Ramos (cell line): Measurements from ENCODE around the gene NDUFV3.

ENCODE experiments used
- in situ Hi-C: fragments of 300-500 bp; cut with MboI; formaldehyde crosslinking; loops from one replicate; pipeline ENCODE4 v1.14.3; 2022; ENCODE audit warnings: low sequenced_read_pairs; ENCODE audit not compliant: unreplicated experiment

NDUFV3 gene

GRCh38 chr21:42892931-42893755 is at the start of gene NDUFV3:
TSS of gene NDUFV3 (plus strand) at chr21:42893309. CDS start at chr21:42893334, 25 bp downstream.
- in situ Hi-C loops: no loop called here

DNA sequence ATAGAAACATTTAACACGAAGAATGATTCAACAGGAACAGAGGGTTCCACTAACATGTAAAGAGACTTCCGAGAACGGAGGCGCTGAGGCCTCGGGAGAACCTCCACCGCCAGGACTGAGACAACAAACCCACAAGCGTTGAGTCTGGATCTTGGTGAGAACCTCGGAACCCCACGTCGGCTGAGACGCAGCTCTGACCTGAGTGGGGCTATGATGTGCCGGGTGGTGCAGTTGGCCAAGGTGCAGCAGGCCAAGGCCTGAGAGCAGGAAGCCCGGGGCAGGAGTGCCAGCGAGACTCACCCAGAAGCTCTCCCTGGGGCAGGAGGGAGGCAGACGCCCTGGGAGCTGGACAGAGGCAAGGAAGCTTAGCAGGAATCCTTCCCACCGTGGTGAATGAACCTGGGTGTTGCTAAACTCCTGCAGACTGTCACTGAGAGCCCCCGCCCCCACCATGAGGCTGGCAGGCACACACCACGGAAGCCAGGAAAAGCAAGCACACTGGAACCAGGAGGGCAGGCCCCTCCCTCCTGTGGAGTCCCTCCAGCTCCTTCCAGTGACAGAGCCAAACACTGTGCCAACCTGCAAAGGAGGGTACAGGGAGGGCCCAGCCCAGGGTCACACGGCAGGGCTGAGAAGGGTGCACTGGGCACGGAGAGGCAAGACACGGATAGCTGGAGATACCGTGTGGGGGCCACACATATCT is 48.5 kb upstream of the NDUFV3 start:
- in situ Hi-C loops: loop anchor here (25.0 kb wide), 1 partner anchor 532 kb away; the partner anchor contains the start of gene TFF3

- in situ Hi-C loops: loop anchor here (25.0 kb wide), 1 partner anchor 533 kb away; the partner anchor contains the start of gene TFF3
Observed at GRCh38 chr21:42845296-42845965, 47.7 kb upstream of the NDUFV3 start.

DNA sequence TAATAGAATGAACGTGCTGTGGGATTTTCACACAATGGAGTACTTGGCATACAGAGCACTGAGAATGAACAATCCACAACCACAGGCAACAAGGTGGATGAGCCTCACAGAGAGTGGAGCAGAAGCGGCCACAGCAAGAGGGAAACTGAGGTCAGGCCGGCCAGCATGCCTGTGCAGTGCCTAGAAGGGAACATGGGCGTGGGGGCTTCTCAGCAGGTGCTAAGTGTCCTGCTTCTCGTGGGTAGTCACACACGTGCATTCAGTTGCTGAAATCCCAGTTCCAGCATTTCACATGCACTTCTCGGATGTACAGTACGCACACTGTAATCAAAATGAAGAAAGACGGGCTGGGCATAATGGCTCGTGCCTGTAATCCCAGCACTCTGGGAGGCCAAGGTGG is 46.9 kb upstream of the NDUFV3 start:
- in situ Hi-C loops: loop anchor here (25.0 kb wide), 1 partner anchor 534 kb away; the partner anchor contains the start of gene TFF3

DNA sequence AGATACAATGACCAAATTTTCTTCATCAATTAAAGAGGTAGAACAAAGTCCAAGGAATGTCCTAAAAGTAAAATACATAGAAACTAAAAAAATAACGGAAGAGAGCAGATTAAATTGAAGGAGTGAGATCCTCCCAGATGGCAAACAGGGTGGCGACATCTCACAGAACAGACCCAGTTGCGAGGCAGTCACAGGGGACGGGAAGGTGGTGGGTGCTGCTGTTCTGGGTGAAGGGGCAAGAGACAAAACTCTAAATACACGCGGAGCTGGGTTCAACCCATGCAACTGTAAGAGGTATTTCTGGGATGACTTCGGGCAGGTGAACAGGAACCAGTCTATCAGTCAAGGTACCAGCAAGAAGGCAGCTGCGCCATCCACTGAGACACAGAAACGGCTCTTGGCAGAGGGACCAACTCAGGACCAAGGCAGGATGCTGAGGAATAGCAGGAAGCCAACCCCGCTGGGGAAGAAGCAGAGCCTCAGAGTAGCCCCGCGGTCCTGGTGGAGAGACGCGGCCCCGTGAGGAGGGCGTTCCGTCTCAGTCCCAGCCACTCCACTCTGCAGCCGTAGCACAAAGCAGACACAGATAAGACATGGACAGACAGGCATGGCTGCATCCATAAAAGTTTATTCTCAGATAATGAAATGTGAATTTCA is 45.9 kb upstream of the NDUFV3 start:
- in situ Hi-C loops: loop anchor here (25.0 kb wide), 1 partner anchor 535 kb away; the partner anchor contains the start of gene TFF3

- in situ Hi-C loops: loop anchor here (25.0 kb wide), 1 partner anchor 535 kb away; the partner anchor contains the start of gene TFF3
Observed at GRCh38 chr21:42847726-42848125, 45.4 kb upstream of the NDUFV3 start.

- in situ Hi-C loops: loop anchor here (25.0 kb wide), 1 partner anchor 536 kb away; the partner anchor contains the start of gene TFF3
Observed at GRCh38 chr21:42848144-42848931, 44.8 kb upstream of the NDUFV3 start.

DNA sequence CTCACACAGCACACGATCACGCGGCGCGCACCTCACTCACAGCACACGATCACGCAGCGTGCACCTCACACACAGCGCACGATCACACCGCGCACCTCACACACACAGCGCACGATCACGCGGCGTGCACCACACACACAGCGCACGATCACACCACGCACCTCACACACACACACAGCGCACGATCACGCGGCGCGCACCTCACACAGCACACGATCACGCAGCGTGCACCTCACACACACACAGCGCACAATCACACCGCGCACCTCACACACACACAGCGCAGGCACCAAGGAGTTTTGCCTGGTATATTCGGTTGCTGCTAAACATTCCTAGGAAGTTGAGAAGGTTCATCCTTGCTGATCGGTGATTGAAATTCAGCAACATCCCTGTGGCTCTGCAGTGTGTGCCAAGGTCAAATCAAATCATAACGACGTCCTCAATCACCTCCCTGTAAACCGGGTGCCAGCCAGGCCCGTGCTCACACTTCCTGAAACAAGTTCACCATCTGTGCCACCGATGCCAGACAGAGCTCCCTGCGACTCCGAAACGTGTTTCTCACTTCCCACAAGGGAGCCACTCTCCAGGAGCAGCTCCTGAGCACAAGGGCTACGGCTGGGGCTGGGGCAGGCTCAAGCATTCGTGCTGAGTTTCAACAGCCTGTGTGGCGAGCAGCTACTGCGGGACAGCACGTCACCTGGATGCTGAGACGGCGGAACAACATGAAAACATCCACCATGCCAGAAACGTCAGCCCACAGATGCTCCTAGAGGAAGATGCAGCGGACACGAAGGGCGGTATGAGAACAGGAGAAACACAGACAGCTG is 44.0 kb upstream of the NDUFV3 start:
- in situ Hi-C loops: loop anchor here (25.0 kb wide), 1 partner anchor 537 kb away; the partner anchor contains the start of gene TFF3

GRCh38 chr21:42849759-42850412 is 43.2 kb upstream of the NDUFV3 start:
- in situ Hi-C loops: loop anchor here (25.0 kb wide), 1 partner anchor 538 kb away; the partner anchor contains the start of gene TFF3

- in situ Hi-C loops: no loop called here
Observed at GRCh38 chr21:42850463-42850862, 42.6 kb upstream of the NDUFV3 start.

GRCh38 chr21:42850866-42851391 is 42.2 kb upstream of the NDUFV3 start:
- in situ Hi-C loops: no loop called here

DNA sequence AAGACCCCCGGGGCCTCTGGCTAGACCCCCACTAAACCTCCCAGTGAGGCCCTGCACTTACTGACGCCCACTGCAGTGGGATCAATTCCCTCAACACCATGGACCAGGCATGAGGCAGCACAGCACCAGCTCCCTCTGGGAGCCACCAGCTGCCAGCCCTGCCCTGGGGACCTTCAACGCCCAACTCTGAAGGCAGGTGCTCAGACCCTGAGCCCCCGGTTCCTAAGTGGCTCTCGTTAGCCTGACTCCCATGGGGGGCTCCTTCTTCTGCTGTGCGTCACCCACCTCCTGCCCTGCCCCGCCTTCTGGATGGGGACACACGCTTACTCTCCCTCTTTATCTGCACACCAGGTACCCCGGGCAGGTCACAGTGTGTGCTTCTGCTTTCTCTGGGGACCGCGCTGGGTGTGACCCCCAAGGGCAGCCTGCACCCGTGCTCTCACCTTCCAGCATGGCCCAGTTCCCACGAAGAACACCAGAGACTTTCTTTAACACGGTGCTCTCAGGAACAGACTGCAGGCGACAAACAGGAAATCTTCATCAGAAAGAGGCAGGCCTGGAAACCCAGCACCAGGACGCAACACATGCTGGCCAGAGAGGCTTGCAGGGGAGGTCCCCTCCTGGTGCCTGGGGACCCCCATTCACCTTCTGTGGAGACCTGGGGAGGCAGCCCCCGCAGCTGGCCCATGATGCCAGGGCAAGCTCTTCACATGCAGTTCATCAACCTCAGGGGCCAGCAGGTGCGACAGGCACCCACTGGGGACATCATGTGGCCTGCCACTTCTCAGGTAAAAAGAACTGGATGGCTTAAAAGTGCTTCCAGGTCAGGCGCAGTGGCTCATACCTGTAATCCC is 41.1 kb upstream of the NDUFV3 start:
- in situ Hi-C loops: no loop called here

GRCh38 chr21:42852925-42853570 is 40.1 kb upstream of the NDUFV3 start:
- in situ Hi-C loops: no loop called here

DNA sequence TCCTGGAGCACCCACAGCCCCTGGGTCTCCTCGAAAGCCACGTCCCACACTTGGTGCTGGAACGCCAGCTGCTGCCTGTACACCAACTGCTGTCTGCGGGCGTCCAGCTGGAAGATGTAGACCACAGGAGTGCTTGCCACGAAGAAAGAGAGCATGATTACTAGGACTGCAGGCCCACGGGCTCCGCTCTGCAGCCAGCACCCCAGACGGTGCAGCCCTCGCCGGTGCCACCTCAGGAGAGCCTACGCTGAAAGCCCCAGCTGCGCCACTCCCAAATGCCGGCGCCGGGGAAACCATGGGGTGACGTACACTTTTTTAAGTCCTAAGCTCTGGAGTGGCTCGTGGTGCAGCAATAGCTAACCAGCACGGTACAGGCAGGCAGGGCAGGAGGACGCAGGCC is 39.5 kb upstream of the NDUFV3 start:
- in situ Hi-C loops: no loop called here

DNA sequence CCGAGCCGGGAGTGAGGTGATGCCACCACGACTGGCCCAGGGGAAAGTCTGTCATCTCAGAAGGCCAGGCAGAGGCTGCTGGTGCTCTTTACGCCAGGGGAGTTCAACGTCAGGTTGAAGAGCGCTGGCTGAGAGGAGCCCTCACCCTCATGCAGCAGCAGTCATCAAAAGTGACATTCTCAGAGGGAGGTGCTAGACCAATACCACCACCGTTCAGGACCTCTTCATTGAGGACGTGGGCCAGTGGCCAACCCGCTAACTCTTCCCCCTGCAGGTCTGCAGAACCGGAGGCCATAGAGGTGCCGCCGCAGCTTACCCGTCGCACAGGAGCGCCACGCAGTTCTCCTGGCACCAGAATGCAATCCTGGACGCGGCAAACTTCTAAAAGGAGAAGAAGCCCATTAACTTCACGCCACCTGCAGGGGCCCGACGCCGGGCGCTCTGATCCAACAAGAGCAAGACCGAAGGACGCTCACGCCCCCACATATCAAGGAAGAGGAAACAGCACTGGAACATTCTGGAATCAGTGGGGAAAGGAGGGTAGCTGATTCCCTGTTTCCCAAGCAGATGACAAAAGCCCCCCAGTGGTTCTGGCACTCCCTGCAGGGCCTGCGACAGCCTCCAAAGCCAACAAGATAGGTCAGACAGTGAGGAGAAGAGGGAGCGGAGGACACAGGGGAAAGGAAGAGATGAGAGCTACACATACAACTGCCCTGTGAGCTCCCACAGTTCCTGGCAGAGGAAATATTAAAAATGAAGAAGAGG is 38.7 kb upstream of the NDUFV3 start:
- in situ Hi-C loops: loop anchor here (5.0 kb wide), 1 partner anchor 32 kb away; no protein-coding TSS in a partner anchor
